DOHH2 (cell line): ENCODE data around the gene ACACB.

Experiments used
- CTCF ChIP-seq: fragments of 200-600 bp; sonication (generic); IDR thresholded peaks from one replicate; pipeline ENCODE4 v1.5.1; 2014; ENCODE audit warnings: antibody characterized with exemption, mild to moderate bottlenecking, low read depth, low read length; ENCODE audit not compliant: poor library complexity, severe bottlenecking
- EZH2phosphoT487 ChIP-seq: fragments of 200-600 bp; sonication (generic); IDR thresholded peaks from 2 replicates; pipeline ENCODE4 v1.6.1; 2017; ENCODE audit warnings: borderline replicate concordance, mild to moderate bottlenecking, antibody characterized with exemption, low read length, moderate library complexity, mixed read lengths

DNA sequence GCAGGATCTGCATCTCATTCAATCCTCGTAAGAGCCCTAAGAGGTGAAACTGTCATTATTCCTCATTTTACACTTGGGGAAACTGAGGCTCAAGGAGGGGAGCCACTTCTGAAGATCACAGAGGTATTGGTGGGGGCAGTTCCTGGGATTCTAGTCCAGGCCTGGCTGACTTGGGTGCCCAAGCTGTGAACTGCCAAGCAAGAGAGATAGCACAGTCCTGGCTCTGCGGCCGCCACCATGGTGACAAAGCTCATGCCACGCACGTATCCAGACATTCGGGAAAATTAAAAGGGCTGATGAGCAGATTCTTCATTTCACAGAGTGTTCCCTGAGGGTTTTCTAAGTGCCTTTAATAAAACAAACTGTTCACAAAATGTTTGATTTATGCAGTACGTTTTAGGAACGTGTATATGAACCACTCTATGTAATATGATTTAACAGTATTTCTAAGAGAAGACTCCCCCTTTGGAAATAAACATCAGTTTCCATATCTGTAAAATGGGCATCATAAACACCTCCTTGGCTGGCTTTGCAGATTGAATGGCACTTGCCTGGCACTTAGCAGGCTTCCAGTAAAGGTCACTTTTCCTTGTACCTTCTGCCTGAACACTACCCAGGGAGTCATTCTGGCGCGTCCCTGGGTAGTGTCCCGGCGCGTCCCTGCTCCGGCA is 84.6 kb downstream of the ACACB start:
- no peak for TF ChIP-seq CTCF
- TF ChIP-seq EZH2phosphoT487, result no peak
